ENCODE results near the gene CALHM3.

CALHM3 gene

DNA sequence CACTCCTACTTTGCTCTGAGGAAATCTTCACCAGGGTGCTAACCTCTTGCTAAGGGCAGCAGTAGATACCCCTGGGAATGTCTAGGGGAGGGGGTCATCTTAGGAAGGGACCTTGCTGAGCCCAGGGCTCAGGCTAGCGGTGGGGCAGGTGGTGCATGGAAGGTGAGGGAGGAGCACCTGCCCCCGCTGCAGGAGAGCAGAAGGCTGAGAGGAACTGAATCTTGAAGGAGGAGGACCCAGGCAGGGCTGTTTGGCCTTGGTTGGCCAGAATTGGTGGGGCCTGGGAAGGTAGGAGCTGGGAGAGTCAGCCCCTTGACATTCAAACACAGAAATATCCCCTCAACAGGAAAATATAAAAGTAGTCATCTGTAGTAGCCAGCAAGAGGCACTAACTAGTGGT, 7.0 kb downstream of the CALHM3 start:
- no peak for DNase-seq

- DNase-seq = no peak
These were observed 8.0 kb downstream of the CALHM3 start for GRCh38 chr10:103470761-103471653.

DNA sequence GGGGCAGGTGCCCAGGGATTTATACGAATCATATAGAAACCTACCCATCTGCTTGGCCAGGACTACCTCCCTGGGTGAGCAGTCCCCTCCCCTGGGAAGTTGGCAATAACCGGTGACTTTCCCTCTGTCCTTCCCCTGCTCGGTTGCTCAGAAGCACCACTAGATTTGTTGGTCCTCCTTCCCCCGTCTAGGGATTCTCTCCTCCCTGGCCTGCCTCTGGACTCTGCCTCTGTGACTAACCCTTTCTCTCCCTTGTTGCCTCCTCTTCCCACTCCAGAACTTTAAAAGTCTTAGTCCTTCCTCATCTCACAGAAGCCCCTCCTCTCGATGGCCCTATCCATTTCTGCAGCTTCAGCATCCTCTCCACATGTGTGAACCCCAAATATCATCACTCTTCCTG, 9.8 kb downstream of the CALHM3 start:
- DNase-seq = no peak

DNA sequence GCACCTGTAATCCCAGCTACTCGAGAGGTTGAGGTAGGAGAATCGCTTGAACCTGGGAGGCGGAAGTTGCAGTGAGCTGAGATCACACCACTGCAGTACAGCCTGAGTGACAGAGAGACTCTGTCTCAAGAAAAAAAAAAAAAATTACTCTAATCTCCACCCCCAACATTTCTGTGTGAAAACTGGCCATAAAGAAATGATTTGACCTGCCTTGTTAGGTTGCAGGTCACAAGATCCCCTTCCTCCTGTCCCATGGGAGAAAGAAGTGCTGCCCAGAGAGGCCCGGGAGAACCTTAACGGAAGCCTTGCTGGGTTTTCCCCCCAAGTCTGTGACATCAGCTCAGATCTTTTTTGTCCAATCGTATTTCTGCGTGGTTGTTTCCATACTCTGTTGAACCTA, 11.6 kb downstream of the CALHM3 start:
- DNase-seq = no peak

- DNase-seq = no peak
These were observed 12.3 kb downstream of the CALHM3 start for GRCh38 chr10:103466734-103467133.

DNA sequence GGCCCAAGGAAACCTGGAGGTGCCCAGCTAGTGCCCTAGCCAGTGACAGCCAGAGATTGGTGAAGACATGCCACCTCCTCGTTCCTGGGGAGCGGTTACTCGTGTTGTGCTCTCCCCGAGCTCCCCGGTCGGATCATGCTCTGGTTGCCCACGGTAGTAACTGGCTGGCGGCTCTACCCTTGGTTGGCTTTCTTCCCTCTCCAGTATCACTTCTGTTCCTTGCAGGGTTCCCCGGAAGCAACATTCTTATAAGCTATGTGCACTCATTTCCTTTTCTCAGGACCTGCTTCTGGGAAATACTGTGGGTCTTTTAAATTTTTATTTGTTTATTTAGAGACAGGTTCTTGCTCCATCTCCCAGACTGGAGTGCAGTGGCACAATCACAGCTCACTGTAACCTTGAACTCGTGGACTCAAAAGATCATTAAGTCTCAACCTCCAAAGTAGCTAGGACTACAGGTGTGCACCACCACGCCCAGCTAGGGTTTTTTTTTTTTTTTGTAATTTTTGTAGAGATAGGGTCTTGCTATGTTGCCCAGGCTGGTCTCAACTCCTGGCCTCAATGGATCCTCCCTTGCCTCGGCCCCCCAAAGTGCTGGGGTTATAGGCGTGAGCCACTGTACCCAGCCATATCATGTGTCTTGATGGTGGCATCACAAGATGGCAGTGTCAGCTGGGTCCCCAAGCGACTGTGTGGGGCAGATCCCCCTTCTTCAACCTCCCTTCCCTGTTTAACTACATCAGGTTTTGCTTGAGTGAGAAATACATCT, 13.4 kb downstream of the CALHM3 start:
- no peak for DNase-seq

DNA sequence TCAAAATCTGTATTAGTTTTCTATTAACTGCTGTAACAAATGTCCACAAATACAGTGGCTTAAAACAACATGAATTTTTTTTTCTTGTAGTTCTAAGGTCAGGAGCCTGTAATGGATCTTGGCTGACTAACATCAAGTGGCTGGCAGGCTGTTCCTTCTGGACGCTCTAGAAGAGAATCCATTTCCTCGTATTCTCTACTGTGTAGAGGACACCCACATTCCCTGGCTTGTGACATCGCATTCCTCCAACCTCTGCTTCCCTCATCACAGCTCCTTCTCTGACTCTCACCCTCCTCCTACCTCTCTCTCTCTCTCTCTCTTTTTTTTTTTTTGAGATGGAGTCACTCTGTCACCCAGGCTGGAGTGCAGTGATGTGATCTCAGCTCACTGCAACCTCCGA, 15.5 kb downstream of the CALHM3 start:
- DNase-seq = no peak

DNA sequence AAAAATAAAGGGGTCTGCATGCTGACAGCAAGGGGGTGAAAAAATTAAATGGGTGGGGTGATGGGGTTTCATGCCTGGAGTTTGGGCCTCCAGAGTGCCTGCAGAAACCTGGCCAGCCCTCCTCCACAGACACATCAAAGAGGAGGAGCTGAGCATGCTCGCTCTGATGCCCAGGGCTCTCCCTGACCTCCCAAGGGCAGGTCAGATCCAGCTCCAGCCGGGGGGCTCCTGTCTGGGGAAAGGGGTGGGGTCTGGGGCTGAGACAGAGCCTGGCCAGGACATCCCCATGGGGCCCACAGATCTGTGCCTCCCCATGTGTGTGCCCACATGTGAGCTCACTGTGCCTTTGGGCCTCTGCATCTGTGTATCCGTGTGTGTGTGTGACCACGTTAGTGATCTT, 19.4 kb downstream of the CALHM3 start:
- no peak for DNase-seq

DNA sequence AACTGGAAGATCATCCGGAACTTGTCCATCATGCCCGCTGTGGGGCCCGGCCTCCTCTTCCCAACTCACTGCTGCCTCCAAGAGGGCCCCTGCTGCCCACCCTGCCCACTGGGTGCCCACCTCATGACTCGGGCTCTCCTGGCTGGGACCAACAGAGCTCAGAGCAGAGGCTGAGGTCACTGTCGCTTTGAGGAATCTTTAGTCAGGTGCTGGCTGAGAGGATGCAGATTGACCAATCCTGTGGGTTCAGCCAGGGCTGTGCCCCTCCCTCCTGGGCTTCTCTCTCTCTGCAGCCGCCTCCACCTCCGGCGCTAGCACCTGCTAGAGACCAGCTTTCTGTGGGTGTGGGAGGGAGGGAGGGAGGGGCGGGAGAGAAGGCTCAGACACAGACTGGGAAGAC, 20.3 kb downstream of the CALHM3 start, which contains the start of gene CALHM1:
CALHM1 (minus strand) TSS at position 181 of the 400 bp plus-strand sequence; CDS start at position 32, 149 bp downstream.
- no peak for DNase-seq

- DNase-seq = no peak
These were observed 21.0 kb downstream of the CALHM3 start for GRCh38 chr10:103457896-103458583.

DNA sequence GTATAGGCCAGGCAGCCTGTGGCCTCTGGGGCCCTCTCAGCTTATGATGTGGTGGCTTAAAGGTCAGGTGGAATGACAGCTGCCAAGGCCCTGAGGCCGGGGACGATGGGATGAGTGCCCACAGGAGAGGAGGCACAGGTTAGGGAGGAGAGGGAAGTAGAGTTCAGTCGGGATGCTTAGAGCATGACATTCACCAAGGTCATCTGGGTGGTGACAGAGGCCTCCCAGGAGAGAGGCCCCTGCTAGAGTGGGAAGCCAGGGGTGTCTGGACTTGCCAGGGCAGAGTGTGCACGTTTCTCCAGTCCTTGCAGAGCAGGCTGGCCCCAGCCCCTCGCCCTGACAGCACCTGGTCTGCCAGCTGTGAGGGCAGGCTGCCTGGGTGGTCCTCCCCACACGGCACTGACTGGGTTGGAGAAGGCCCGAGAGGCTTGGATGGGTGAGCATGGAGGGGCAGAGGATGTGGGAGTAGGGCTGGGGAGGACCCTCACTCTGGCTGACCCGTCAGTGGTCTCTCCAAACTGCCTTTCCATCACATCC, 21.8 kb downstream of the CALHM3 start:
- DNase-seq = no peak

DNA sequence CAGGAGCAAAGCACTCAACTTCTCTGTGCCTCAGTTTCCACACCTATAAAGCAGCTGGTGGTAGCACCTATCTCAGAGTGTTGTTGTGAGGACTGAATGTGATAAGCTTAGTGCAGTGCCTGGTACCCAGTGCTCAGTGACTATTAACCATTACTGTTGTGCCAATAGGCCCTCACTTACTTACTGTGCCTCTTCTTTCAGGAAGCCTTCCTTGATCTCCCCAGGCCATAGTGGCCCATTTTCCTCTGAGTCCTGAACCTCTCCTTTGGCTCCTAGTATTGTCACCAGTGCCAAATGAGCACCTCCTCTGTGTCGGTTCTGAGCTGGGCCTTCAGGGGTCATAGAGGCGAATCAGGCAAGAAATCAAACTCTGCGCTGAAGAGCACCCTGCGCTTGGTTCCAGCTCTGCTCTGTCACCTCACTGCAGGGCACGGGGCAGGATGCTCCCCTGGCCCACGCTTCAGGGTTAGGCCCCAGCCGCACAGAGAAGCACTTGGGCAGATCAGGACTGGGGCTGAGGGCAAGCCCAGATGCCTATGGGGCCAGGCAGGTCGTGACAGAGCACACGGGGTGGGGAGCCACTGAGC, 22.9 kb downstream of the CALHM3 start:
- no peak for DNase-seq

GRCh38 chr10:103455235-103455634, 23.8 kb downstream of the CALHM3 start:
- DNase-seq = no peak

DNA sequence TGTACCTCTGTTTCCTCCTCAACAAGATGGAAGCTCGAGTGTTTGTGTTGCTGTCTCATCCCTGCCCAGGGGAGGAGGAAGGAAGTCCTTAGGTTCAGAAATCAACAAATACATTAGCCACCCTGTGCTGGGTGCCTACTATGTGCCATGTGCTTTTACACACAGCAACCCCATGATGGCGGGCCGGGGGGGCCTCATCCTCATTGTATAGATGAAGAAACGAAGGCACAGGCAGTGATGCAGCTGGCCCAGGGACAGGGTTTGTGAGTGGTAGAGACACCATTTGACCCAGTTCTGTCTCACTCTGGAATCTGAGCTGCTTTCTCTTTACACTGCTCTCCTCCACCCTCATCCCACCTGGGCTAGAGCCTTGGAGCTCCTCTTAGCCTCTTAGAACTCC, 25.0 kb downstream of the CALHM3 start:
- no peak for DNase-seq

GRCh38 chr10:103452506-103453230, 26.4 kb downstream of the CALHM3 start:
- DNase-seq = no peak

GRCh38 chr10:103451831-103452505, 27.1 kb downstream of the CALHM3 start, which contains the start of gene CALHM2:
CALHM2 (minus strand) TSS chr10:103452370; CDS start chr10:103449941, 2,429 bp downstream.
- DNase-seq = no peak

GRCh38 chr10:103451091-103451813, 27.8 kb downstream of the CALHM3 start:
- DNase-seq = no peak

DNA sequence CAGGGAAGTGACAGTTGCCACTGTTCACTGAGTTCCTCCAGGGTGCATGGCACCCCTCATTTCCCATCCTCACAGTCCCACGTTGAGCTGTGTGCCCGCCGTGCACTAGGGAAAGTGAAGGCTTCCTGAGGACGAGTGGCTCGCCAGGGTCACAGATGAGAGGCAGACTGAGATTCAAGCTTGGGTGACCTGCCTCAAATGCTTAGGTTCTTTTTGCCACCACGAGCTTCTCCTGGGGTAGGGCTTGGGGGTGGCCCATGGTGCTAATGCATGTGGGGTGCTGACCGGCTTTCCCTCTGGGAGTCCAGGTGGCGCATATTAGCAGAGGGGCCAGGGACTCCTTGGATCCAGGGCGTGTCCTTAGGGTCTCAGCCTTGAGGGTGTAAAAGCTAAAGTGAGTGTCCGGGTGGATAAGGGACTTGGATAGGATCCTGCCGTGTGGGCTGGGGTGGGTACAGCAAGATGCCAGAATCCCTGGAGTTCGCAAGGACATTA, 28.8 kb downstream of the CALHM3 start:
- DNase-seq = no peak

GRCh38 chr10:103449208-103450144, 29.6 kb downstream of the CALHM3 start:
- DNase-seq = no peak

Measured in kidney glomerular epithelial cell (primary cell).